Inflammatory macrophage (primary cell): ENCODE results near the gene ARVCF.

Experiments
- DNase-seq, 2 donors: peaks; one replicate each; pipeline ENCODE4 v3.0.0-alpha.2; 2020 to 2022

The ARVCF gene

DNA sequence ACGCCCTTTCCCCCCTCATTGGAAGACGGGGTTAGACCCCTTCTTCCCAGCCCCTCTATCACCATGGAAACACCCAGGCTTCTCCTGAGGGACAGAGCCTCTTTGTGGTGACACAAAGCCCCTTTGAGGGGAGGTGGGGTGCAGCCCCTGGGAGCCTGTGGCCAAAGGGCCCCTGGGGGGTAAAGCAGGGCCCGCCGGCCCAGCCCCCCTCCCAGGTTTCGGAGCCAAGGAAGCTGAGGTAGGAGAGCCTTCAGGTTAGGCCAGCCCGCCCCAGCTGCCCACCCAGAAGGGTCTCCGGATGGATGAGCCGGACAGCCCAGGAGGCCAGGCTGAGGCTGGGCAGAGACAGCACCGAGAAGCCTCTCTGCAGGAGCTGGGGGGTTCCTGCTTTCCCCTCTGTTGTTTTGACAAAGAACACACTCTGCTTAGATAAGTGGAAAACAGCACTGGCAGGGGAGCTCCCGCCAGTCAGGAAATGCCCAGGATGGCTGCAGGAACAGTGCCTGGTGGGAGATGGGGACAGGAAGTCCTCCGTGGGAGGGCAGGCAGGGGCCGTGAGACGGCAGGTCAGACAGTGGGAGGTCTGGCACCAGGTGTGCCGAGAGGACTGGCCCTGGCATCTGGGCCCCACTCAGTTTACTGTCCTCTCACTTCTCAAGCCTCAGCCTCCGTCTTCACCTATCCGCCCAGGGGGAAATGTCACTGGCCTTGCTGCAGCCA, 18.2 kb downstream of the ARVCF start:
- no peak for DNase-seq

DNA sequence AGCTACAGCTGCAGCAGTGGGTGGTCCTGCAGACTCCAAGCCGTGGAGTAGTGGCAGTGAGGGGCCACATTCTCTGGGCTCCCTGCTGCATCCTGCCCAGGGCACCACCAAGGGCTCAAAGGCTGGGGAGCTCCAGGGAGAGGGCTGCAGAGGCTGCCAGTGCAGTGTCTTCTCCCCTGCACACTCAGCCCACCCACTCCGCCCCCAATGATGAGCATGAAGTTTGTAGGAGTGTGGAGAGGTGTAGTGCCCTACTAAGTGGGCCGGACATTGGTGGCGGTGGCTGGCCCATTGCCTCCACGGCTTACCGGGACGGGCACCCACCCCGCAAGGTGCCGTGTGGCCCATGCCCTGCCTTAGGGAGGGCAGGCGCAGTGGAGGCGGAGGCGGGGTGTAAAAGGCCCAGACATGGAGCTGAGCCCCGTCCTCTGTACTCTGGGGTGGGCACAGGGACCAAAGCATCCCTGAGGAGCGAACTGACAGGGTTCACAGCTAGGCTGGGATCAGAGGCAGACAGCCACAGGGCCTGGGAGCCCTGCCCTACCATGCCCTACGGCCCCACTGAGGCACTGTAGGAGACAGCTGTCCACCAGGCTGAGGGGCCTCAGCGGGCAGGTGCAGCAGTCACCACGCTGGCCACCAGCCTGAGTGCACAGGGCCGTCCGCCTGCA, 18.9 kb downstream of the ARVCF start:
- no peak for DNase-seq

DNA sequence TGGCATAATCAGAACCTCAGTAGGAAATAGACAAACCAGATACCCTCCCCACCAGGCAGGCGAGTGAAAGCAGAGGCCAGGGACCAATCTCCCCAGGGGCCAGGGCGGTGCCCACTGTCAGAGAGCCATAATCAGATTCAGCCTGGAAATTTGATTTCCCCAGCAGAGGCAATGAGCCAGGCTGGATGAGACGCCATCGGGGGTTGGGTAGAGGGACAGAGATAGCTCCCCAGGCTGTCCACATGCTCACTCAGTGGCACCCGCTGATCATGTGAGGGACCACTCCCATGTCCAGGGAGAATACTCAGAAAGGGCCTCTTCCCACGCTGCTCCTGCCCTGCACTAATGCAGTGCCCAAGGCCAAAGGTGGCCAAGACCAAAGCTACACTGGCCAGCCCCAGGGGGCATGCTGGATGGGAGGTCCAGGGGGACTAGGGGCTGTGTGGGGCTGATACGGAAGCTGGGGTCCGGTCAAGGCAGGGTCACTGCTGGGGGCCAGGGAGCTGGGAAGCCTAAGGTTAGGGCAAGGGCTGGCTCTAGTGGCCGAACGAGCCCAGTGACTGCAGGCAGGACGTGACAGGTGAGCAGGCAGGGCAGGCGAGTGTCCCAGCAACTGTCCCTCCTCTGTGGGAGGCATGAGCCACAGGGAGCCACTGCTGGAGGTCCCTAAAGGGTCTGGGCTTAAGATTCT, 19.8 kb downstream of the ARVCF start:
- DNase-seq = no peak

DNA sequence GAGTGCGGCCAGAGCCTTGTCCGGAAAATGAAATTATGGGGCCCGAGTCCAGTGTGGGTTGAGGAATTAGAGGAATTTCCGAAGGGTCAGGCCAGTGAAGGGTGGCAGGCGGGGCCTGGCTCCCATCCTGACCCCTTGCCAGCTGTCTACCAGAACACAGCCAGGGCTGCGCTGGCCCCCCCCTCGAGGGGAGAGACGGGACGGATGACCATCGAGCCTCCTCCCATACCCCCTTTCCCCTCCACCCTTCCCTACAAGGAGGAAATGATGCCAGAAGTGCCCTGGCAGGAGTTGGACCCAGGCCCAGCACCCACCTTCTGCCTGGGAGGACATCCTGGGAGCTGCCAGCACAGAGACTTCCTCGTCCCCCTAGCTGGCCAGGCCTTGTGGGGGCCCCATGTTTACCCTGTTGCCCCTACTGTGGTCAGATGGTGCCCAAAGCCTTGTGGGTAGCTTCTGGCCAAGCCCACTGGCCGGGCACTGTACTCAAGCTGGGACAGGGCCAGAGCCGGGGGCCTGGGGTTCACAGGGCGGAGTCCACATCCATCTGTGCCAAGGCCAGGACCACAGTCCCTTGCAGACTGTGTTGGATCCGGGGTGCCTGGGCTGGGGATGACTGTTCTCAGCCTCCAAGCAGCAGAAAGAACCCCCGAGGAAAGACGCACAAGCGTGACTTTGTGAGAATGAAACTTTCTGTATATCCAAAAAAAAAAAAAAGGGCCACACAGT, 20.8 kb downstream of the ARVCF start:
- DNase-seq = no peak

DNA sequence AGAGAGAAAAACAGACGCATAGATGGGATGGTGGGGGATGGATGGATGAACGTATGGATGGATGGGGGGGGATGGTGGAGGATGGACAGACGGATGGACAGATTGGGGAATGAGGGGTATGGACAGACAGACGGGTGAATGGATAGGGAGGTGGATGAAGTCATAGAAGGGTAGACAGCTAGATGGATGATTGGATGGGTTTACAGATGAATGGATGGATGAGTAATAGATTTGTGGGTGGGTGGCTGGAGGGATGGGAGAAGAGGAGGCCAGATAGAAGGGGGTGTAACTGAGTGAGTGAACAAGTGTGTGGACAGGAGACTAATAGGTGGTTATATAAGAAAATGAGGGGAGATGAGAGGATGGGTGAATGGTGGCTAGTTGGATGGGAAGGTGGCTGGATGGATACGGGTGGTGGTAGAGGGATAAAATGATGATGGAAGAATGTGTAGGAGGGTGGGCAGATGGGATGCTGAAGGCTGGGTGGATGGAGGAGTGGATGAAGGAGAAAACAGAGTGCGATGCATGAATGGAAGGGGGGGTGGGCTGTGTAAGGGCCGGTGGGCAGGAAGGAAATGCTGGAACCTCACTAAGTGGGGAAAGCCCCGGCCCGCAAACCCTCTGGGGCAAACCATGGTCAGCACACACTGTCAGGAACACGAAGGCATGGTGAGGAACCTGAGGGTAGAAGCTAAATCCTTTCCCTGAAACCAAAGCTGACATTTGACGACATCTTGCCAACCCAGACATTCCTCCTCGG, 21.6 kb downstream of the ARVCF start:
- DNase-seq = no peak

DNA sequence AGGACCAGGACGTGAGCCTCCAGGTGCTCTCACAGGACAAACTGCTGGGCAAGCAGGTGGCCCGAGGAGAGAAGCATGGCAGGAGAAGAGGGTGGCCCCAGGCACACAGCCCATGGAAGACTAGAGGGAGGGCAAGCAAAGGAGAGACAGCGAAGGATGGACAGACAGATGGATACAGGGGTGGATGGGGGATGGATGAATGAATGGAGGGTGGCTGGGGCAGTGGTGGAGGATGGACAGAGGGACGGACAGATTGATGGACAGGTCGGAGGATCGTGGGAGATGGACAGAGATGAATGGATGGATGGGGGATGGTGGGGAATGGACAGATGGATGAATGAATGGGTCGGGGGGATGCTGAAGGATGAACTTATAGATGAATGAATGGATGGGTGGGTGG, 22.7 kb downstream of the ARVCF start:
- DNase-seq = no peak

- no peak for DNase-seq
Observed at GRCh38 chr22:19992921-19993355, 23.7 kb downstream of the ARVCF start.

- no peak for DNase-seq
Observed at GRCh38 chr22:19992481-19992911, 24.1 kb downstream of the ARVCF start.

GRCh38 chr22:19991645-19992451, 24.8 kb downstream of the ARVCF start:
- no peak for DNase-seq

- no peak for DNase-seq
Observed at GRCh38 chr22:19991395-19991644, 25.3 kb downstream of the ARVCF start.

DNA sequence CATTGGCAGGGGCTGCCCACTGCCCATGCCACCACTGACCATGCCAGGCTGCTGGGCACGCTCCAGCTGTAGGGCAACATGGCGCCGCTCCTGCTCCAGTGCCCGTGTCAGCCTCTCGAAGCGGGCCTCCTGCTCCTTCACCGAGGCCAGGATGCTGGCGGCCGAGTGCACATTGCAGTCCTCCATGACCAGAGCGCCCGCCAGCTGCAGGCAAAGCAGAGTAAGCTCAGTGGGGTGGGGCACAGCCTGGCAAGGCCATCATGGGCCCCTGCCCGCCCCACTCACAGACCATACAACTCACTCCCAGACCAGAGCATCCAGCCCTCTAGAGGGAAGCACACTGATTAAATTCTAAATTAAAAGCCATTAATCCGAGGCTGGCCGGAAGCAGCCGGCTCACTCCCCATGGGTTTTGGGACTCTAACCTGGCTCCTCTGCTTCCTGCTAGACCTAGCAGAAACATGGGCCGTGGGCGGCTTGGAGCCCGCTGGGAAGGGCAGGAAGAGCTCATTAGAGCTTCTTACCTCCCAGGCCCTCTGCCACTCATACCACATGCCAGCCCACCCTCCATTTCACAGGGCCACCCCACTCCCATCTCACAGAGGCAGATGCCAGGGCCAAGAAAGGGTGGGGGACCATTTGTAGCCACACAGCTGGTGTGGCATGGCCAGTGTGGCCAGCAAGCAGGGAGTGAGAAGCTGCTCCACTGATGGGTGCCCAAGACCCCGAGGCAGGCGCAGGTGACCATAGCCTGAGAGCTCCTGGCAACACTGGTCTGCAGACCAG, 25.8 kb downstream of the ARVCF start:
- no peak for DNase-seq

DNA sequence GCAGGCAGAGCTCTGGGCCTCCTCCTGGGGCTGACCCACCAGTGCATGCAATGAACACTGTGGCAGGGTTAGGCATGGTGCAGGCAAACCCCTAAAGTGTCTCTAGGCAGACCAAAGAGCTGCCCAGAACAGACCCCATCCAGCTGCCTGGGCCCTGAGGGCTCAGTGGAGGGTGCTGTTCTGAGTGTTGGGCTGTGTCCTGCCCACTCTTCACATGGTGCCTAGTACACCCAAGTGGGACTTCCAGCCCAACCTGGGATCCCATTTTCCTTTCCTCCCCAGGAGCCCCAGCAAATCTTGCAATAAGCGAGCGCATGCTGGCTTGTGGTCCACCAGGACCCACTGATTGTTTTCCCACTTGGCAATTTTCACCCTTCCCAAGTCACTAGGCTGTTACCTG, 26.4 kb downstream of the ARVCF start:
- no peak for DNase-seq

DNA sequence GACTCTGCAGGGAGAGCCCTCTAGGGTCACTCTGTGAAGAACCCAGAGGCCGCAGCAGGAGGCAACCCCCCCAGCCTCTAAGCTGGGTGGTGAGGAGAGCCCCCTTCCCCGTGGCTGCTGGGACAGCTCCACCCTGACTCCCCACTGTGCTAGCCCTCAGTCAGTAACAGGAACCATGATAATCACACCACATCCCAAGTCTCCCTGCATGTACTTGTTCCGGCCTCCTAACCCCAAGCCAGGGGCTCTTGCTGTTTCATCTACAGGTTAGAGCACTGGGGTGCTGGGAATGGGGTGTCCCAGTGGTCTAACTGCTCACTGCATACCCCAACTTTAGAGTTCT, 26.9 kb downstream of the ARVCF start:
- no peak for DNase-seq

GRCh38 chr22:19988965-19989724, 27.5 kb downstream of the ARVCF start:
- DNase-seq = no peak

DNA sequence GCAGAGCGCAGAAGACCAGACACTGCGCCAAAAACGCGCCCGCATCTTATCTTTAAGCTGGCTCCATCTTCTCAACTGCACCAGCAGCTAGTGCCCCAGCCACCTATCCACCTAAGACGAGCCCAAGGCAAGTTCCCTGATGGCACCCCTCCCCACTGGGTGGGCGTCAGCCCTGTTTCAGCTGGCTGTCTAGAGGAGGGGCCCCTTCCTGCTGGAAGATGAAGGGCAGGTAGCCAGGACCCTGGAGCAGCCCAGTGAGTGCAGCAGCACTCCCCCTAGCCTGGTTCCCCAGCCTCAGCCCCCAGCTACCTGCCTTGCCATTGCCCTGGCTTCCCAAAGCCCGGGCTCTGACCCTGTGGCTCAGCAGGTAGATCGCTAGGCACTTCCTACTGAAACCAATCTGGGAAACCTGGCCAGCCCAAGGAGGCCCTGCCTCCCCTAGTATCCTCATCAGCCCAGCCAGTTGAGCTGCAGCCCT, 28.3 kb downstream of the ARVCF start:
- DNase-seq = no peak

- DNase-seq = no peak
Observed at GRCh38 chr22:19987394-19988306, 29.0 kb downstream of the ARVCF start.

GRCh38 chr22:19986410-19987341, 29.9 kb downstream of the ARVCF start:
- peak; percentile 66 to 84 for DNase-seq

GRCh38 chr22:19986011-19986409, 30.6 kb downstream of the ARVCF start:
- DNase-seq = no peak
